ENCODE results near the gene SP100. TPM values are rescaled to one million over a fixed set of nuclear protein-coding genes. Genes with fewer than 3 reads are reported as not detected.

Gene SP100
- total RNA-seq, 2 experiments from 2014 or later = 351 TPM

DNA sequence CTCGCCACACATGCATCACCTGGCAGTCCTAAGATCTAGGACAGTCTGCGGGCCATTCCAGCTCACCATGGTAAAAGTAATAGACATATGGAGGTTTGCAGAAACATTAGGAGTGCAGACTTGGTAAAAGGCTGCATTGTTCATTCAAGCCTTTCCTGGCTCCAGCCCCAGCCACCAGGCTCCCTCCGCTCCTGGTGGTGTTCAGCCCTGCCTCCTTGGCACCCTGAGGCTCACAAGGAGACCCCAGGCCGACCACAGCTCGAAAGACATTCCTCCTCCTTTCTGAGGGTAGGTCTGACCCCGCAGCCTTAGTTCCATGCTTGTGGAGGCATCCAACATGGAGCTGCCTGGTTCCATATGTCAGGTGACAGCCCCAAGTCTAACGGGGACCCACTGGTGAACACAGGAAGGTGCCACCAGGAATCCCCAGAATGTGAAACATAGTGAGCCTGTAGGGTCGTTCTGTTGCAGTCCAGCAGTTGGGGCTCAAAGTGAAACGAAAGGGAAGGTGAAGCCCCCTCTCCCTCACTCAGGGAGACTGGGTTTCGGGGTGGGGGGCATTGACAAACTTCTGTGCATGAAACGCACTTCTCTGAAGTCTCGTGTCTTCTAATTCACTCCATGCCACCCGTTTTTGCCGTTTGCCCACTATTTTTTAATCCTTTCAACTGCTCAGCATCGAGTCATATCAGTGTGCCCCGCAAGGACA, 5.0 kb upstream of the SP100 start:
- no peak for DNase-seq
- POLR2A ChIA-PET = interaction anchor here (0.6 to 4.4 kb wide), 11 partner anchors 14 to 234 kb away, joined by 3 to 32 read pairs (median 4); partner anchors contain the start of genes SP110, SP140 and SP140L
- peak overlapping the region; percentile 100 for H3K27ac Mint-ChIP-seq
- peaks cover 61% of the 10 kb centered on the region for H3K4me1 Mint-ChIP-seq
- no peaks in the 10 kb centered on the region for H3K9me3 Mint-ChIP-seq
- H3K36me3 Mint-ChIP-seq (ENCODE audit: low read depth) = peaks cover 22% of the 10 kb centered on the region
- H3K27me3 Mint-ChIP-seq = no peaks in the 10 kb centered on the region
- peak overlapping the region; percentile 98 for H3K4me3 Mint-ChIP-seq
- CTCF ChIA-PET = interaction anchor here (0.6 to 0.8 kb wide), 2 partner anchors 13 to 191 kb away, joined by 3 to 4 read pairs; partner anchors contain the start of gene SP110

DNA sequence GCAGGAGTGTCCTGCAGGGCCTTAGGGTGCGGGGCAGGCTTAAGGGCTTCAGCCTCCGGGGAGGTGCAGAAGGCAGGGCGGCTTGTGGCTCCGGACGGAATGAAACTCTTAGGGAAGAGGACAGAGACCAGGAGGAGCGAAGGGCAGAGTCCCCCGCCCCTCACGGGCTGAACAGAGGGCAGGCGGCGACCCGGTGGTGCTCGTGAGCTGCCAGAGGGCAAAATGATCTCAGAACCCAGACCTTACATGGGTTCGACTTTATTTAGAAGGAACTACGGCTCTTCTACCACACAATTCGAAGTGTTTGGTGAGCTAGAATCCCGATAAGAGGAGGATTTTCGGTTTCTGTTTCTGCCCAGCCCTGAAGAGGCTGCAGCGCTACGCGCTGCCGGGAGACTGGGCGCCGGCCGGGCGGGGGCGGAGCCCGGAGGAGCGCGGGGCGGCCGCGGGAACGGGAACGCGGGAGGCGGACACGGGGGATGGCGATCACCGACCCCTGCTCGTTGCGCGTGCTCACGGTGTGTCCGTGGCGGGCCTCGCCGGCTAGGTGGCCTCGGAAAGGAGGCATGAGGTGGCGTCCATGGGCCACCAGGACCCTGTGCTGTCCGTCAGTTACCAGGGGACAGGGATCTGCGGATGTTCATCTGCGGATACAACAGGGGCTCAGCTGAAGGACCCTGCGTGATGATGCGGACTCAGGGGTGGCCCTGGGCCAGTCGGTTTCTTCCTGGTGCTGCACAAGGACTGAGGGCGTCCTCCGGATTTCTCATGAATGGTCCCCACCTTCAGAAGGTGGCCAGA, 4.2 kb upstream of the SP100 start:
- no peaks in the 10 kb centered on the region for H3K9me3 Mint-ChIP-seq
- DNase-seq = peak; percentile 76
- peaks cover 61% of the 10 kb centered on the region for H3K4me1 Mint-ChIP-seq
- ChIA-PET POLR2A (interaction anchor here (0.6 to 4.4 kb wide), 13 partner anchors 14 to 233 kb away, joined by 3 to 32 read pairs (median 4); partner anchors contain the start of genes SP110, SP140 and SP140L), CTCF (no interaction called here)
- peaks cover 22% of the 10 kb centered on the region for H3K36me3 Mint-ChIP-seq (ENCODE audit: low read depth)
- H3K27me3 Mint-ChIP-seq = no peaks in the 10 kb centered on the region
- H3K4me3 Mint-ChIP-seq = peak overlapping the region; percentile 98
- H3K27ac Mint-ChIP-seq = peak overlapping the region; percentile 100

- DNase-seq = no peak
- ChIA-PET CTCF (no interaction called here), POLR2A (interaction anchor here (1.0 to 4.4 kb wide), 9 partner anchors 35 to 210 kb away, joined by 3 to 32 read pairs (median 9); partner anchors contain the start of genes SP110, SP140 and SP140L)
- peak overlapping the region; percentile 100 for H3K27ac Mint-ChIP-seq
- H3K4me1 Mint-ChIP-seq = peaks cover 59% of the 10 kb centered on the region
- peaks cover 17% of the 10 kb centered on the region for H3K36me3 Mint-ChIP-seq (ENCODE audit: low read depth)
- peak overlapping the region; percentile 98 for H3K4me3 Mint-ChIP-seq
- H3K9me3 Mint-ChIP-seq = no peaks in the 10 kb centered on the region
- H3K27me3 Mint-ChIP-seq = no peaks in the 10 kb centered on the region
Observed at GRCh38 chr2:230412371-230412711, 3.7 kb upstream of the SP100 start.

DNA sequence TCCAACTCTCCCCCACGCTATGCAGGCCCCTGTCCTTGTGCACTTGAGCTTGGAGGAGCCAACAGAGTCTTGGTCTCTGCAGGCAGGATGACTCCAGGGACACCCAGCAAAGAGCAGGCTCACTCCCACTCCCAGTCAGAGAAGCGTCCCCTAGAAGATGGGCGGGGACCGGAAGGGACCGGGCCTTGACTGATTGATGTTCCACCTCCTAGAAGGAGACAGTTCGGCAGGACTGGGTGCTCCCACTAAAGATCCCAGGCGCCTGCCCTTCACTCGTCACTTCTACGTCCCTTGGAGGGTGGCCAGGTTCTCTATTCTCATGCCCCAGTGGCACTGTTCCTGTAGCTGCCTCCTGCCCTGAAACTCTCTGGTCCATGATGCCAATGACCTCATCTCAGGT, 3.2 kb upstream of the SP100 start:
- H3K4me1 Mint-ChIP-seq = peaks cover 56% of the 10 kb centered on the region
- H3K9me3 Mint-ChIP-seq = no peaks in the 10 kb centered on the region
- no peak for DNase-seq
- POLR2A ChIA-PET = interaction anchor here (1.1 to 4.4 kb wide), 8 partner anchors 16 to 210 kb away, joined by 3 to 32 read pairs (median 7); partner anchors contain the start of genes SP110, SP140 and SP140L
- peak overlapping the region; percentile 100 for H3K27ac Mint-ChIP-seq
- CTCF ChIA-PET = no interaction called here
- no peaks in the 10 kb centered on the region for H3K27me3 Mint-ChIP-seq
- peak overlapping the region; percentile 98 for H3K4me3 Mint-ChIP-seq
- H3K36me3 Mint-ChIP-seq (ENCODE audit: low read depth) = peaks cover 19% of the 10 kb centered on the region

DNA sequence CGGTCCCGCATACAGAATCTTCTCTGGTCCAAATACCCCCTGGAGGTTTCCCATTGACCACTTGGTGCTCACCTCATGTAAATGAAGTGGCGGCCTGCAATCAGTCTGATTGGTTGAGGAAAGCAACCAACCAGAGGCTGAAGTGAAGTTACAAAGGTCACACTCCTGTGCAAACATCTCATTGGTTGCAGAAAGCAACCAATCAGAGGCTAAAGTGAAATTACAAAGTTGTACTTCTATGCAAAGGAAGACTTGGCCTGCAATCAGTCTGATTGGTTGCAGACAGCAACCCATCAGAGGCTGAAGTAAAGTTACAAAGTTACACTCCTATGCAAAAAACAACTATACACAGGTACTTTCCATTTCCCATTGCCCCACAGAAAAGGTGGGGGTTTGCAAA, 2.5 kb upstream of the SP100 start:
- no peak for DNase-seq
- ChIA-PET CTCF (no interaction called here), POLR2A (interaction anchor here (0.7 to 4.7 kb wide), 7 partner anchors 15 to 308 kb away, joined by 3 to 52 read pairs (median 5); partner anchors contain the start of genes SP140 and SP140L)
- Mint-ChIP-seq H3K9me3 (no peaks in the 10 kb centered on the region), H3K4me1 (peaks cover 52% of the 10 kb centered on the region), H3K36me3 (ENCODE audit: low read depth) (peaks cover 25% of the 10 kb centered on the region), H3K27me3 (no peaks in the 10 kb centered on the region), H3K4me3 (peak overlapping the region; percentile 92), H3K27ac (peak overlapping the region; percentile 100)

- peak overlapping the region; percentile 100 for H3K27ac Mint-ChIP-seq
- peak overlapping the region; percentile 92 for H3K4me3 Mint-ChIP-seq
- DNase-seq = no peak
- CTCF ChIA-PET = no interaction called here
- H3K27me3 Mint-ChIP-seq = no peaks in the 10 kb centered on the region
- no peaks in the 10 kb centered on the region for H3K9me3 Mint-ChIP-seq
- peaks cover 59% of the 10 kb centered on the region for H3K4me1 Mint-ChIP-seq
- POLR2A ChIA-PET = interaction anchor here (1.2 to 4.7 kb wide), 7 partner anchors 15 to 195 kb away, joined by 3 to 52 read pairs (median 8); partner anchors contain the start of genes SP110, SP140 and SP140L
- H3K36me3 Mint-ChIP-seq (ENCODE audit: low read depth) = peaks cover 34% of the 10 kb centered on the region
Observed at GRCh38 chr2:230414302-230414701, 1.7 kb upstream of the SP100 start.

GRCh38 chr2:230417436-230417835, 1.4 kb downstream of the SP100 start:
- no peaks in the 10 kb centered on the region for H3K9me3 Mint-ChIP-seq
- CTCF ChIA-PET = interaction anchor here (0.9 to 1.8 kb wide), 6 partner anchors 12 to 215 kb away, joined by 3 to 5 read pairs (median 3); partner anchors contain the start of gene SP110
- peak overlapping the region; percentile 92 for H3K4me3 Mint-ChIP-seq
- H3K27me3 Mint-ChIP-seq = no peaks in the 10 kb centered on the region
- H3K36me3 Mint-ChIP-seq (ENCODE audit: low read depth) = peaks cover 62% of the 10 kb centered on the region
- POLR2A ChIA-PET = interaction anchor here (0.6 to 4.7 kb wide), 20 partner anchors 10 to 364 kb away, joined by 3 to 52 read pairs (median 4); partner anchors contain the start of genes SP110, SP140 and SP140L
- DNase-seq = no peak
- peaks cover 72% of the 10 kb centered on the region for H3K4me1 Mint-ChIP-seq
- peak overlapping the region; percentile 75 for H3K27ac Mint-ChIP-seq

DNA sequence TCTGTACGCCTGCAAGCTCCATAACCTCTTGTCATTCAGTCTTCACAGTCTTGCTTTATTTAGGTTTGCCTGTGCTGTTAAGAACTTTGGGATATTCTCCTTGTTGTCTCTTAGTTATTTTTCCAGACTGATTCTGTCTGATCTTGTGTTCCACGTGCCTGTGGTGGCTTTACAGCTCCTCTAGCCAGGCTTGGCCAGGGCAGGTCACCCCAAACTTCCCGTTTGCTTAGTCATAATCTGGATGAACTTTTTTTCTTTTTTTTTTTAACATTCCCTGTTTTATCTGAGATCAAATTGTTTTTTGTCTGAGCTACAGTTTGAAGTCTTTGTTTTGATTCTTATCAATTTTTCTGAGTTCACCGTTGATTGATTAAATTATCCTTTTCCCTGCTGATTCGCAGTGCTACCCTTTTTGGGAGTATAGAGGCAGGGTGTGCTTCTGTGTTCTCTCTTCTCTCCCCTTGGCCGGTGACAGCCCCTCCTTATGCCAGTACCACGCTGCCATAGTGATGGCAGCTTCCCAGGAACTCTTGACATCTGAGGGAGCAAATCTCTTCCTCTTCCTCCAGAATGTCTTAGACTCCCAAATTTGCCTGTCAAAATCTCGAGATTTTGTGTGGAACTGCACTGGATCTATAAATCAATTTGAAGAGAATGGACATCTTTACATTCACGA, 2.5 kb downstream of the SP100 start:
- peak overlapping the region; percentile 92 for H3K4me3 Mint-ChIP-seq
- ChIA-PET POLR2A (interaction anchor here (0.8 to 4.7 kb wide), 14 partner anchors 9 to 363 kb away, joined by 3 to 52 read pairs (median 6); partner anchors contain the start of genes SP110, SP140 and SP140L), CTCF (interaction anchor here (1.4 to 1.9 kb wide), 4 partner anchors 11 to 199 kb away, joined by 3 to 5 read pairs (median 4); partner anchors contain the start of gene SP110)
- no peaks in the 10 kb centered on the region for H3K27me3 Mint-ChIP-seq
- peak overlapping the region; percentile 66 for H3K27ac Mint-ChIP-seq
- peaks cover 69% of the 10 kb centered on the region for H3K36me3 Mint-ChIP-seq (ENCODE audit: low read depth)
- no peak for DNase-seq
- peaks cover 68% of the 10 kb centered on the region for H3K4me1 Mint-ChIP-seq
- H3K9me3 Mint-ChIP-seq = no peaks in the 10 kb centered on the region

DNA sequence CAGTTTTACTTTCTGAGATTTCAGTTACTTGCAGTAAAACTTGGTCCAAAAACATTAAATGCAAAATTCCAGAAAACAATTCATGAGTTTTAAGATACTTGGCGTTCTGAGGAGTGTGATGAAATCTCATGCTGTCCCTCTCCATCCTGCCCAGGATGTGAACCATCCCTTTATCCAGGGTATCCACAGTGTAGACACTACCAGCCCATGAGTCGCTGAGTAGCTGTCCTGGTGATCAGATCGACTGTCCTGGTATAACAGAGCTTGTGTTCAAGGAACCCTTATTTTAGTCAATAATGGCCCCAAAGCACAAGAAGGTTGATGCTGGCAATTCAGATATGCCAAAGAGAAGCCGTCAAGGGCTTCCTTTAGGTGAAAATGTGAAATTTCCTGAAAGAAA, 3.2 kb downstream of the SP100 start:
- peak overlapping the region; percentile 37 for H3K27ac Mint-ChIP-seq
- H3K27me3 Mint-ChIP-seq = no peaks in the 10 kb centered on the region
- no peak for DNase-seq
- CTCF ChIA-PET = interaction anchor here (1.9 kb wide), 1 partner anchor 96 kb away, joined by 4 read pairs; no protein-coding TSS in a partner anchor
- H3K4me3 Mint-ChIP-seq = peak overlapping the region; percentile 92
- H3K9me3 Mint-ChIP-seq = no peaks in the 10 kb centered on the region
- peaks cover 68% of the 10 kb centered on the region for H3K4me1 Mint-ChIP-seq
- POLR2A ChIA-PET = interaction anchor here (1.1 to 4.0 kb wide), 4 partner anchors 8 to 295 kb away, joined by 3 to 19 read pairs (median 5); partner anchors contain the start of gene SP140L
- H3K36me3 Mint-ChIP-seq (ENCODE audit: low read depth) = peaks cover 73% of the 10 kb centered on the region

DNA sequence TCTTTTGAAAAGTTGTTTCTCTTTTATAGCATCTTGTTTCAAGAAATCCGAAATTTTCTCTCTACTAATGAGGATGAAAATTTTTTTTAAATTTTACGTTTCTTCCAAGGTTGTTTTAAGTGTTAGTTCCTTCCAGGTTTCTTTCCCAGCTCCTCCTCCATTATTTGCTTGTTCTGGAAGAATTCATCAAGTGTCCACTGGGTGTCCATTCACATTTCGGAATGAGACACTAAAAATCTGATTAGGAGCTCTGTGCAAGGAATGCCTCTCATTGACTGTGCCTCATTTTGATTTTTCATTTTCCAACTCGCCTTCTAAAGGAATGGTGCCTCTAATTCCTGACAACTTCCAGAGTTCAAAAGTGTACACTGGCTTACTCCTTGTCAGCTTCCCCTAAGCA, 6.1 kb downstream of the SP100 start:
- CTCF ChIA-PET = no interaction called here
- H3K27me3 Mint-ChIP-seq = no peaks in the 10 kb centered on the region

DNA sequence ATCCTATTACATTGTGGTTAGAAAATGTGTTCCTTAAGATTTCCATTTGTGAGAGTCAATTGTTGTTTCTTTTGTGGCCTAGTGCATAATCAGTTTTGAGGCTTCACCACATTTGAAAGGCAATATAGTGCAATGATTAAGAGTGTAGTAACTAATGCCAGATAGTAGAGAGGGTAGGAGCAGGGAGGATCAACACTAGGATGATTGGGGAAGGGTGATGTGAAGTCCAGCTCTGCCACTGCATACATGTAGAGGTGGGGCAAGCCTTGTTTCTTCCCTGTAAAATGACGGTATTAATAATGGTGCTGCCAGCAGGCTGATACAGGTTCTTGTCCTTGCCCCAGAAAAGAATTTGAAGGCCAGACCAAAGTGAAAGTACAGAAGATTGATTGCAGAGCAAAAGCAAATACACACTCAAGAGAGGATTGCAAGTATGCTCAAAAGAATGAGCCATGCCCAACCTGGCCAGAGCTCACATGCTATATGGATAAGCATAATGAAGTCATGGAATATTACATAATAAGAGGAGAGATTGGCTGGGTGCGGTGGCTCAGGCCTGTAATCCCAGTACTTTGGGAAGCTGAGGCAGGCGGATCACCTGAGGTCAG, 8.0 kb downstream of the SP100 start:
- POLR2A ChIA-PET = interaction anchor here (1.0 kb wide), 1 partner anchor 24 kb away, joined by 3 read pairs; no protein-coding TSS in a partner anchor
- H3K27ac Mint-ChIP-seq = peak overlapping the region; percentile 0
- no peaks in the 10 kb centered on the region for H3K27me3 Mint-ChIP-seq
- CTCF ChIA-PET = interaction anchor here (0.7 kb wide), 1 partner anchor 13 kb away, joined by 4 read pairs; no protein-coding TSS in a partner anchor
- H3K36me3 Mint-ChIP-seq (ENCODE audit: low read depth) = peaks cover 90% of the 10 kb centered on the region
- H3K9me3 Mint-ChIP-seq = peaks cover 2% of the 10 kb centered on the region
- H3K4me1 Mint-ChIP-seq = peaks cover 83% of the 10 kb centered on the region
- no peak for DNase-seq
- peak overlapping the region; percentile 9 for H3K4me3 Mint-ChIP-seq

More for the DNA sequence above, 6.1 kb downstream of the SP100 start:
- Mint-ChIP-seq H3K36me3 (ENCODE audit: low read depth) (peaks cover 90% of the 10 kb centered on the region), H3K27ac (no peak overlapping the region), H3K4me1 (peaks cover 80% of the 10 kb centered on the region), H3K4me3 (no peak overlapping the region), H3K9me3 (no peaks in the 10 kb centered on the region)
- no peak for DNase-seq
- POLR2A ChIA-PET = interaction anchor here (1.0 to 1.1 kb wide), 2 partner anchors 9 to 26 kb away, joined by 3 read pairs; no protein-coding TSS in a partner anchor

DNA sequence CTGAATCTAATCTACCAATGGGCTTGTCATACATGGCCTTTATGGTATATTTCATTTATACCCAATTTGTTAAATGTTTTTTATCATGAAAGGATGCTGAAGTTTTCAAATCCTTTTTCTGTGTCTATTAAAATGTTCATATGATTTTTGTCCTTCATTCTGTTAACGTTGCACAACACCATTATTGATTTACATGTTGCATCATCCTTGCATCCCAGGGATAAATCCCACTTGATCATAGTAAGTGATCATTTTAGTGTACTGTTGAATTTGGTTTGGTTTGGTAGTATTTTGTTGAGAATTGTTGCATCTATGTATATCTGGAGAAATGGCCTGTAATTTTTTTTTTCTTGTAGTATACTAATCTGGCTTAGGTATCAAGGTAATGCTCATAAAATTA, 9.4 kb downstream of the SP100 start:
- Mint-ChIP-seq H3K4me3 (no peak overlapping the region), H3K36me3 (ENCODE audit: low read depth) (peaks cover 91% of the 10 kb centered on the region), H3K9me3 (peaks cover 6% of the 10 kb centered on the region), H3K27me3 (no peaks in the 10 kb centered on the region), H3K4me1 (peaks cover 80% of the 10 kb centered on the region), H3K27ac (no peak overlapping the region)
- ChIA-PET CTCF (no interaction called here), POLR2A (no interaction called here)
- DNase-seq = no peak

All from activated CD4-positive, alpha-beta memory T cell treated with anti-CD3 and anti-CD28 coated beads, Interleukin-2, amount 10 ng/mL, durations not matched to agents 7 days and 5 days (primary cell).